Activated T-helper 9 cell treated with anti-CD3 and anti-CD28 coated beads, Interleukin-2, amount 50 U/mL, for 16 hours (primary cell): ENCODE measurements around the gene ASCC1.
"Not testable (repeated sequence)": the region's sequence is repeated elsewhere in the genome, so short reads cannot be mapped to it uniquely, and the experiment has no call there.

ENCODE experiments used
- DNase-seq: peaks from one replicate; pipeline ENCODE4 v3.0.0-alpha.2; 2020; ENCODE audit warnings: low read depth

The ASCC1 gene

DNA sequence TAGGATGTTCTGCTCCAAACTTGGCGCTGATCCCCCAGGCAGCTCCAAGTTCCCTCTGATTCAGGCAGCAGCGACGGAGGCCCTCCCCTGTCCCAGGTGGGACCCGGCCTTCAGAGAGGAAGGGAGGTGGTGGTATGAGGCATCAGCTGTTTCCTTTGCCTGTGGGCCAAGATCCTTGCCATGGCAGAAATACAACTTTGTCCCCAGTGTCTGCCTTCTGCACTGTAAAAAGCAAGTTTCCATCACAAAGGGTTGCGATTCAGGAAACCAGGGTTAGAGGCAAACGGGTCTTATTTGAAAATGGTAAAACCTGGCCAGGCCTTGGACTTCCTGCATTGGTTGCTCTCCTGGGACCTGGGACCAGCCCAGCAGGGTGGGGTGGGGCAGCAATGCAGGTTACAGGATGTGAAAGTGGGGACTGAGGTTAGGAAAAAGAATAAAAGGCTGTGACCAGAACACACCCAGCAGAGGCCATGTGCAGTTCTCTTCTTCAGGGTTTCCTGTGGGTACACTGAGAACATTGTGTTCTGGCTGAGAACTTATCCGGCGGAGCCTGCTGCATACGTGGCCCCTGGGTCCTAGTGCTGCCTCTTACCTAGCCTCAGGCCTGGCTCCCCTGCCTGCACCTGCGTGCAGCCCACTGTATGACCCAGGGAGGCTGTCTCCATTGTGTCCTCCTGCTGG, 32.5 kb upstream of the ASCC1 start:
- peak; percentile 45 for DNase-seq

DNA sequence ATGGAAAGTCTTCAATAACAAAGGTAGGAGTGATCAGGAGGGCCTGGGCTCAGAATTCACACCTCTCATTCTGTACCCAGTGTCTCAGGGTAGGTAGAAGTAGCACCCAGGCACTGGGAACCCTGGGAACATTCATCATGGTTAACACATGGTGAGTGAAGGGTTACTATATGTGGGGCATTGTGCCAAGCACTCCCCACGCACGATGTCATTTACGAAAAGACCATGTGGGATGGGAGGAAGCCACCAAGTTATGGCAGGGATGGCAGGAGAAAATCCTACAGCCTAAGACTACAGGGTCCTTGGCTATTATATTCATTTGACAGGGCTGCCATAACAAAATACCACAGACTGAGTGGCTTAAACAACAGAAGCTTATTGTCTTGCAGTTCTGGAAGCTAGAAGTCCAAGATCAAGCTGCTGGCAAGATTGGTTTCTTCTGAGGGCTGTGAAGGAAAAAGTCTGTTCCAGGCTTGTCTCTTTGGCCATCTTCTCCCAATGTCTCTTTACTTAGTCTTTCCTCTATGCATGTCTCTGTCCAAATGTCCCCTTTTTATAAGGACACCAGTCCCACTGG, 30.0 kb upstream of the ASCC1 start:
- DNase-seq: no peak

DNA sequence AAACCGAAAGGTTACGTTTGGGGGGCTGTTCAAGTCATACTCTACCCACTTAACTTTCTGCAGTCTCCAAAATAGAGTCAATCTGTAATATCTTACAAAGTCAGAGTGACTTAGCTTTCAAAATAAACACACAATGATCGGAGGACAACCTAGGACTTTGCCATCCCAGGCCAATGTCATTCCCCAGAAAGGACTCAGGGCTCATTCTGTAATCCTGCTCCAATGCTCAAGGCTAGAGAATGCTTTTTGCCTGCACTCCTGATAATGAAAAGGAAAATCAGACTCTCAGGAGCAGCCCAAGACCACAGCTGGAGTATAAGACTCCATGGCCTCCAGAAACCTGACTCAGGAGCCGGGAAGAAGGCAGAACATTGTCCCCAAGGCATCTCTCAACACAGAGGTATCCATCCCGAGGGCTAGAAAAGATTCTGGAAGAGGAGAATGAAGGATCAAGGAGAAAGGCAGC, 28.5 kb upstream of the ASCC1 start:
- DNase-seq: no peak

DNA sequence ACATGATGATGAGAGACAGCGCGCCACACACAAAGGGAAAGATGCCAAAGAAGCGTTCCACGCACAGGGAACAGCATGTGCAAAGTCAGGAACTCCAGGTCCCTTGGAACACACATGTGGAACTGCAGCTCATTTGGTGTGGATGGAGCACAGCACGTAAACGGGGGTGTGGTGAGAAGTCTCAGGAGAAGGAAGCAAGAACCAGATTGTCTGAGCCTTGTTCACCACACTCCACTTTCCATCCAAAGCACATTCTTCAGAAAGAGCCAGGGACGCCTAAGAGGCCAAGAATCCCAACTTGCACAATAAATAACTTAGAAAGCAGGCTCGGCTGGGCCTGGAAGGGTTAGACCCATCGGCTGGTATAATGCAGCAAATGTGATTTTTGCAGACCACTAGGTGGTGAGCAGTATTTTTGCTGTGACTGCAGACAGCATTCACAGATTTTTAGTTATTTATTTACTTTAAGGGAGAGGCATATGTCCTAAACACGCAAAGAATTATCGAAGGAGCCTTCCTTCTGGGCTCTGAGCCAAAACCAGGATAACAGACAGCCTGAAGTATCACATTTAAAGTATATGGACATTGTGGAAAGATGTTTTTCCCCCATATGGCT, 27.9 kb upstream of the ASCC1 start:
- no peak for DNase-seq

DNA sequence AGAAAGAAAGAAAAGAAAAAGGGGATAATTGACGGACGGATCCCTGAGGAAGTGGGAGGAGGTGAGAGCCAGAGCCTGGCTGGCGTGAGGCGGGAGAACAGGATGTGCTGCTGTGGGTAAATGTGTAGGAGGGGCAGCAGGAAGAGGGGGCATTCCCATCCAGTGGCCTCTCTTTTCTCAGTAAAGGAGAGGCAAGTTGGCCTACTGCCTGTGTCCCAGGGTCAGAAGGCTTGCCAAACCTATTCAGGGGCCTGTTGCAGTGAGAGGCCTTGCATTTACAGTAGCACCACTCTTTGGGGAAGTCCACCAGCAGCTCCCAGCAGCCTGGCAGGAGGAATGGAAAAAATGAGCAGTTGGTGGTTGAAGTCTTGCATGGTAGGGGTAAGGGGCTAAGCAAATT, 26.6 kb upstream of the ASCC1 start:
- DNase-seq: no peak

DNA sequence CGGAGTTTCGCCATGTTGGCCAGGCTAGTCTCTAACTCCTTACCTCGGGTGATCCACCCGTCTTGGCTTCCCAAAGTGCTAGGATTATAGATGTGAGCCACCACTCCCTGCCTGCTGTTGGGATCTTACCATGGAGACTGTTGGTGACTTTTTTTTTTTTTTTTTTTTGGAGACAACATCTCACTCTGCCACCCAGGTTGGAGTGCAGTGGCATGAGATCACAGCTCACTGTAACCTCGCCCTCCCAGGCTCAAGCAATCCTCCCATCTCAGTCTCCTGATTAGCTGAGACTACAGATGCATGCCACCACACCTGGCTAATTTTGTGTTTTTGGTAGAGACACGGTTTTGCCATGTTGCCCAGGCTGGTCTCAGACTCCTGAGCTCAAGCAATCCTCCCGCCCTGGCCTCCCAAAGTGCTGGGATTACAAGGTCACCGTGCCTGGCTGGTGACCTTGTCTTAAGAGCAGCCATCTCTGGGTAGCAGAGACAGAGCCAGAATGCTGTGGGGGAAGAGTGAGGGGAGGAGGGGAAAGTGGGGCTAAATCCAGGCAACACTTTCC, 25.7 kb upstream of the ASCC1 start:
- DNase-seq: no peak

DNA sequence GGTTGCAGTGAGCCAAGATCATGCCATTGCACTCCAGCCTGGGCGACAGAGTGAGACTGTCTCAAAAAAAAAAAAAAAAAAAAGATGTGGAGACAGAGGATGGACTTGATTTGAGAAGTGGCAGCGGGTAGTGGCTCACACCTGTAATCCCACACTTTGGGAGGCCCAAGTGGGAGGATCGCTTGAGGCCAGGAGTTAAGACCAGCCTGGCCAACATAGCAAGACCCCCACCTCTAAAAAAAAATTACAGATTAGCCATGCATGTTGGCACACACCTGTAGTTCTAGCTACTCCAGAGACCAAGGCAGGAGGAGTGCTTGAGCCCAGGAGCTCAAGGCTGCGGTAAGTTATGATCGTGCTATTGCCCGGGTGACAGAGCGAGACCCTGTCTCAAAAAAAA, 24.3 kb upstream of the ASCC1 start:
- no peak for DNase-seq

DNA sequence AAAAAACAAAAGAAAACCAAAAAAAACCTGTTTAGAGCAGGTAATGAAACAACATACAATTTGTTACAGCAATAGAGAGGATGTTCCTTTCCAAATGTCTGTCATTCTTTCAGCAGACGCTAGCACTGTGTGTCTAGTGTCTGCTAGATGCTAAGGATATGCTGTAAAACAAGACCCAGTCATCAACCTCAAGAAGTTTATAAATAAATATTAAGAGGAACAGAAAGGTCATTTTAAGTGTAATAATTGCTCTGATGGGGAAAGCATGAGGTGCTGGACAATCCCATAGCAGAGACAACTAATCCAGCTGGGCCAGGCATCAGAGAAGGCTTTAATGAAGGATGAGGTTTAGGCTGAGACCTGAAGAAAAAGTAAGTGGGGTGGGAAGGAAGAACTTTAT, 23.3 kb upstream of the ASCC1 start:
- DNase-seq: no peak

DNA sequence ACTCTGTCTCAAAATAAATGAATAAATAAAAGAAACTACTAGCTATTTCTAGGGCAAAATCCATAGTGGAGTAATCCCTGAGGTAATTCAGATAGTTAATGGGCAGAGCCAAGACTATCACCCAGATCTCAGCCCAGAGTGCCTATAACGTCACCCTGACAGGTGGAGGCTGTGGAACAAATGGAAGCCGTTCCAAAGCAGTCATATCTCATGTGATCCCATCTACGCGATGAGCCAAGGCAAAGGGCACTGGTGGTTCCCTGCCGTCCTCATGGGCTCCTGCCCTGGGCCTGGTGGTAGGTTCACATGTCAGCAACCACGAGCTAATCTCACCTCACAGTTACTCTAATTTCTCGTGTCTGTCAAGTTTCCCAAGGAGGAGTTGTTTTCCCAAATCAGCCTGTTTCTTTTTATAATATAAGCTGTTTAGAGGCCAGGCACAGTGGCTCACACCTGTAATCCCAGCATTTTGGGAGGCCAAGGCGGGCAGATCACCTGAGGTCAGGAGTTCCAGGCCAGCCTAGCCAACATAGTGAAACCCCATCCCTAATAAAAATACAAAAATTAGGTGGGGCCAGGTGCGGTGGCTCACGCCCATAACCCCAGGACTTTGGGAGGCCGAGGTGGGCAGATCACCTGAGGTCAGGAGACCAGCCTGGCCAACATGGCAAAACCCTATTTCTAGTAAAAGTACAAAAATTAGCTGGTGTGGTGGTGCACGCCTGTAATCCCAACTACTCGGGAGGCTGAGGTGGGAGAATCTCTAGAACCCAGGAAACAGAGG, 22.5 kb upstream of the ASCC1 start:
- no peak for DNase-seq

DNA sequence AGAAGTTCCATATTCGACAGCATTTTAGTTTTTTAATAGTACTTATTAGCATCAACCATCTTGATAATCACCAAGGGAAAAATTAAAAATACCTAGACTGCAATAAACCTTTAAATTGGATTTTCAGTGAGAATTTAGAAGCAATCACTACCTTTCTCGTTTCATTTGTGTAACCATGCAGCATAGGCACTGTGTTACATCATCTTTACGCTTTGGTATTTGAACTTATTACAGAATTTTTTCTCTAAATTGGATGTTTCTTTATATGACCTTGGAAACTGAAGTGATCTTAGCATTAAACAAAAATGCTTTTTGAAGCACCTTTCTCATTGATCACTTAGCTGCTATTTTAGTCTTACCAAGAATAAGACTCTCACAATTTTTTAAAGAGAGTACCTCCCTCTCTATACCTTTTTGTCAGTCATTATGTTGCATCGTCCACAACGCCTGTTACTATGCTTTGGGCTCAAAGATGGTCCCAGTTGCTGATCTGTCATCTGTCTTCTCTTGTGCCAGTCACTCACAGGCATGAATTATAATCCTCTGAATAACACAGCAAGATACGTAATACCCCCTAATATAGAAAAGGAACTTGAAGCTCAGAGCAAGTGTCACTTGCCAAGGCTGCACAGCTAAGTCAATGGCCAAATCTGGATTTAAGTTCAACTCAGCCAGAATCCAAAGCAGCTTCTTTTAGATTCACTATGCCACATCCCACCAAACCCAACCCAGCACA, 19.6 kb upstream of the ASCC1 start:
- no peak for DNase-seq

DNA sequence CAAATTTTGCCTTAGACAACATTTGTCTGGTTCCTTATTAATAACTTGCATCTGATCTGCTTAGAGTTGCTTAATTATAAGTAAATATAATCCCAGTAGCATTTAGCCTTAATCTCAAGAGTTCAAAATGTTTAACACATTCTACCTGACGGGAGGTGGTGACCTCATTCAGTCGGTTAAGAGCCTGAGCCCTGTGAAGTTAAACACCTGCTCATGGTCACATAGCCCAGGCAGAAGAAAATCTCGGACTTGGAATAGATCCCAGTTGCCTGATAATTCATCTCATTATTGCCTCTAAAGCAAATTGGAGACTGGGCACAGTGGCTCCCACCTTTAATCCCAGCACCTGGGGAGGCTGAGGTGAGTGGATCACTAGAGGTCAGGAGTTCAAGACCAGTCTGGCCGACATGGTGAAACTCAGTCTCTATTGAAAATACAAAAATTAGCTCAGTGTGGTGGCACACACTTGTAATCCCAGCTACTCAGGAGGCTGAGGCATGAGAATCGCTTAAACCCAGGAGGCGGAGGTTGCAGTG, 18.6 kb upstream of the ASCC1 start:
- DNase-seq: no peak

DNA sequence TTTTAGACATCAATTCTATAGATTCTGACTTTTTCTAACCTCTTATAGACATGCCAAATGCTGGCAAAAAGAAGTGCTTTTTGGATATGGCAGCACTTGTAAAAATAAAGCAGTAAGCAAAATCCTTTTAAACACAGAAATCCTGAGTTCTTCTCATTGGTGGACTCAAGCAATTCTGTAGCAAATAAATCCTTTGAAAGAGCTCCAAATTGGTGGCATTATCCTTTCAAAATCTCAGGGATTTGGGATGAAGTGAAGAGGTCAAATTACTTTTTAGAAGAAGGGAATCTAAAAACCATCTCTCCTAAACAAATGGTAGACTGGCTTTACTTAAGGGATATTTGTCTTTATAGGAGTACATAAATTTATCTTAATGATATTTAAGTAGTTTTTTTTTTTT, 17.5 kb upstream of the ASCC1 start:
- no peak for DNase-seq

DNA sequence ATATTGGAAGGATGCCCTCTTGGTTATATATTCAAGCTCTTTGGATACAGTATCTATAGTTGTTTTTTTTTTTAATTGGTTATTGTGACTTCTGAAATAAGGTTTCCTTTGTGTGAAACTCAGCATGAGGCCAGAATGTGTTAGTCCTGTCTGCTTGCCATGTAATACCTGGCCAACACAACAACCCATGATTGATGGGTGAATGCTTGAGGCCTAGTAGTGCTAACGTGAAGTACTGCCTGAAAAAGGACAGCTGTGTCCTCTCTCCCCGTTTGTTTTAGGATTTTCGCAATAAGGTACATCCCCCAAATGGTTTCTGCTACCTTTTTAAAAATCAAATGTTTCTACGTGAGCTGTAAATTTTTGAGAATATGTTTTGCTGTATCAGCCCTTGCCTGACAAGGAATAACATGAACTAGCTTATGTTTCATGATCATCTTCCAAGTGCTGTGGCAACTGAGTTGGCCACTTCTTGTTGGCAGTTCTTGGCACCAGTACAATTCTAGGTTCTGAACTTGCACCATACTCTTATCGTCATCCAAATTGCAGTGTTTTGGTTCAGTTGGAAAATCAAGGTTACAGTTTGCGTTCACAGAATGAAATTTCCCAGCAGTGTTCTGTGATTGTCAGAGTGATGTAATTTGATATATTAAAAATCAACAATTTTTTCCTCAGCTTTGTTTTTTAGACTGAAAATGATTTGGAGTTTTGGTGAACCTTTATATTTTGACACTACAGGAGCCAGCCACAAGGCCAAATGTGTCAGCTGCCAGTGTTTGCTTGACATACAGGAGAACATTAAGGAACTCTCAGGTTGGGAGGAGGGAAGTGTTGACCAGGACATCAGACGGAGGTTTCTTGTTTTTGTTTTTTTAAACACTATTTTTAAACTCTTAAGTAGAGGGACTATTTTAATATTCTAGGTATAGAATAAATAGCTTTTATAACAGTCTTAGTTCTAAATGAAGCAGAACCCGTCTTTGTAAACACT, 13.5 kb upstream of the ASCC1 start:
- no peak for DNase-seq

DNA sequence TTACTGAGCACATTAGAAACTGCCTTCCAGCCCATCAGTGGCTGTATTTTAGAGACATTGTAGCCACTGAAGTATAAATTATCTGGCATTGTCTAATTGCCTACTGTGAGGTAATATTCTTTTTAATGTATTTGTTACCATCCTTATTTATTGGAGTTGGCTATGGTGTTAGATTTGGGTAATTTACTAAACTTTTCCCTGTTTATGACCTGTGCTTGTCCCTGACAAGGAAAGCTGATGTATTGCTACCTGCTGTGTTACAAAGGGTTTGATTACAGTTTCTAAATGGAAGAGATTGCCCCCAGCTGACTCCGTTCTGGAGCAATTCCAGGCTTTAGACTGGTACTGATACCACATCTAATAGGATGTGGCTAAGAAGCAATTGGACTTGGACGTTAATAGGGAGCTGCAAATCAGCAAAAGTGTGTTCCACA, 12.3 kb upstream of the ASCC1 start:
- DNase-seq: no peak

DNA sequence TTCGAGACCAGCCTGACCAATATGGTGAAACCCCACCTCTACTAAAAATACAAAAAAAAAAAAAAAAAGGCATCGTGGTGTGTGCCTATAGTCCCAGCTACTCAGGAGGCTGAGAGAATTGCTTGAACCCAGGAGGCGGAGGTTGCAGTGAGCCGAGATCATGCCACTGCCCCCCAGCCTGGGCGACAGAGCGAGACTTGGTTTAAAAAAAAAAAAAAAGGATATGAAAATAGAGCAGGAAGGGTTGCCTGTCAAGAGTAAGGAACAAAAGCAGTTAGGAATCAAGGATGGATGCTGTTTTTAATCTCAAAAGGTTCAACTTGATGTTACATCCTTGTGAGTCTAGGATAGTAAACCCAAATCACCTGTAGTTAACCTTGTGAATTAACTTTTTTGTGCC, 11.8 kb upstream of the ASCC1 start:
- DNase-seq: no peak

DNA sequence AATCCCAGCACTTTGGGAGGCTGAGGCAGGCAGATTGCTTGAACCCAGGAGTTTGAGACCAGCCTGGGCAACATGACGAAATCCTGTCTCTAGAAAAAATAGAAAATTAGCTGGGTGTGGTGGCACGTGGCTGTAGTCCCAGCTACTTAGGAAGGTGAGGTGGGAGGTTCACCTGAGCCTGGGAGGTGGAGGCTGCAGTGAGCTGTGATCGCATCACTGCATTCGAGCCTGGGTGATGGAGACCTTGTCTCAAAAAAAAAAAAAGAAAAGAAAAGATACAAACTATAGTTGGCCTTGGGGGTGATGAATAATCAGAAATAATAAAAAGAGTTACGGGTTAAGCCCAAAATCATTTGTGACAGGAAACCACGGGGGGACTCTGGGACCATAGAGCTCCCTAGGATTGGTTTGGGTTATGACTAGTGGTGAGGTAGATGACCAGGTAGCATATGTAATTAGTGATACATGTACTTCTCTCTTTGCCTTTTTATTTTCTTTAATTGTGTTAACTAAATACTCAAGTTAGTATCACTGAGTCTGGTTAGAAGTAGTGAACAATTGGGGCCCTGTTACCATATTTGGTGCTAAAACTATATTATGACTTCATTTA, 10.4 kb upstream of the ASCC1 start:
- DNase-seq: no peak

DNA sequence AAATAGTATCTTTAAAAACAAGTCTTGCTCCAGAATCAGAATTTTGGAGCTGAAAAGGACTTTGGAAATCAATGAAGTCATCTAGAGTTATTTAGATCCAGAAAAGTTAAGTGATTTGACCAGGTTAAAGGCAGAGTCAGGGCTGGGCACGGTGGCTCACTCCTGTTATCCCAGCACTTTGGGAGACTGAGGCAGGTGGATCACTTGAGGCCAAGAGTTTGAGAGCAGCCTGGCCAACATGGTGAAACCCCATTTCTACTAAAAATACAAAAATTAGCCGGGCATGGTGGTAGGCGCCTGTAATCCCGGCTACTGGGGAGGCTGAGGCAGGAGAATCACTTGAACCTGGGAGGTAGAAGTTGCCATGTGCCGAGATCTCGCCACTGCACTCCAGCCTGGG, 8.1 kb upstream of the ASCC1 start:
- DNase-seq: not testable (repeated sequence)

DNA sequence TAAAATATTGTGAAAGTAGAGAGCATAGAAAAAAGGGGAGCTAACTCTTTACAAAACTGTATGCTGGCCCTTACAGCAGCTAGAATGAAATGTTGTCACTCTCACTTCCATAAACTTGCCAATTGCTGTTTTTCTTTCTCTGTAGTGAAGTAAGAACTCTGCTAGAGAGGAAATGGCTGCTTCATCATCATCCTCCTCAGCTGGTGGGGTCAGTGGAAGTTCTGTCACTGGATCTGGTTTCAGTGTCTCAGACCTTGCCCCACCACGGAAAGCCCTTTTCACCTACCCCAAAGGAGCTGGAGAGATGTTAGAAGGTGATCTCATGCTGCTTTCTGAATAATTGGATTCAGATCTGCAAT, 7.6 kb upstream of the ASCC1 start:
- DNase-seq: no peak

DNA sequence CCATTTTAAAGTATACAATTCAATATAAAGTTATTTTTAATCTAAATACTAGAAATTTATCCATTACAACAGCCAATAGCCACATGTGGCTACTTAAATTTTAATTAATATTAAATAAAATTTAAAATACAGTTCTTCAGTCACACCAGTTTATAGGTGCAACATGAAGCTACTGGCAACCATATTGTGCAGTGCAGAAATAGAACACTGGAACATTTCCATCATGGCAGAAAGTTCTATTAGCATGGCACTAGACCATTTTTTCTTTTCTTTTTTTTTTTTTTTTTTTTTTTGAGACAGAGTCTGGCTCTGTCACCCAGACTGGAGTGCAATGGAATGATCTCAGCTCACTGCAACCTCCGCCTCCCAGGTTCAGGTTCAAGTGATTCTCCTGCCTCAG, 5.2 kb upstream of the ASCC1 start:
- no peak for DNase-seq

DNA sequence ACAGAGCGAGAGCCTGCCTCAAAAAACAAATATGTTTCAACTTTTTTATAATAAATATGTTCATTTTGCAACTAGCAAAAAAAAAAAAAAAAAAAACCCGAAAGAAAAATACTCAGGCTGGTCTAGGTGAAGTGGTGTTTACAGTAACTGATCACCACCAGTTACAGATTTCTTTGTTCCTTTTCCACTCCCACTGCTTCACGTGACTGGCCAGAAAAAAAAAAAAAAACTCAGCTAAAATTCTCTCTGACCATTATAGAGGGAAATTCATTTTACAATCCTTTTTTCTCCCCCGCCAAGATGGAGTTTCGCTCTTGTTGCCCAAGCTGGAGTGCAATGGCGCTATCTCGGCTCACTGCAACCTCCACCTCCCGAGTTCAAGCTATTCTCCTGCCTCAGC, 4.6 kb upstream of the ASCC1 start:
- no peak for DNase-seq
